IMR-90 (cell line): ENCODE measurements around the gene PRKACA. TPM values are rescaled to one million over a fixed set of nuclear protein-coding genes. Genes with fewer than 3 reads are reported as not detected.

Source experiments
- ATAC-seq: fragments of 200-7000 bp; cut with Tn5 transposase; 2 replicates; pipeline ENCODE4 v1.9.1; 2020; ENCODE audit warnings: low read depth, mild to moderate bottlenecking, moderate library complexity
- BruUV-seq: library from RNA; stranded (reverse); fragments of 400-500 nt; replicated peaks from 2 replicates; lab custom pipeline; 2021; lab: Mats Ljungman, UMichigan
- CTCF ChIA-PET: fragments of 300-600 bp; formaldehyde crosslinking; extraction: SDS; loops from one replicate; lab custom pipeline; 2021; ENCODE audit warnings: antibody characterized with exemption; lab: Yijun Ruan, JAX
- POLR2A ChIA-PET: fragments of 300-600 bp; sonication (Branson Sonifier 250); formaldehyde crosslinking; loops from one replicate; lab custom pipeline; 2022; ENCODE audit warnings: antibody characterized with exemption; ENCODE audit not compliant: unreplicated experiment; lab: Charles Lee
- DNase-seq: peaks from one replicate; pipeline ENCODE4 v3.0.0; 2013
- H2AFZ ChIP-seq: replicated peaks from 2 replicates; pipeline ENCODE3; 2013; ENCODE audit warnings: low read length, mild to moderate bottlenecking; ENCODE audit not compliant: poor library complexity
- H2AK5ac ChIP-seq: 2 replicates; pipeline ENCODE4 v1.6.1; 2013; ENCODE audit warnings: low read depth, low read length, inconsistent platforms
- H2AK9ac ChIP-seq: replicated peaks from 2 replicates; pipeline ENCODE3; 2013; ENCODE audit warnings: mild to moderate bottlenecking, low read depth, low read length, moderate library complexity; ENCODE audit not compliant: poor library complexity
- H2BK120ac ChIP-seq: 2 replicates; pipeline ENCODE4 v1.6.1; 2013; ENCODE audit warnings: low read depth, low read length, inconsistent platforms
- H2BK15ac ChIP-seq: 3 replicates; pipeline ENCODE4 v1.6.1; 2013; ENCODE audit warnings: low read depth, low read length, inconsistent platforms
- H2BK20ac ChIP-seq: 2 replicates; pipeline ENCODE4 v1.6.1; 2013; ENCODE audit warnings: low read depth, mild to moderate bottlenecking, inconsistent platforms, low read length, moderate library complexity
- H2BK5ac ChIP-seq: 2 replicates; pipeline ENCODE4 v1.6.1; 2013; ENCODE audit warnings: mild to moderate bottlenecking, low read depth, low read length, inconsistent platforms; ENCODE audit not compliant: poor library complexity, severe bottlenecking
- H3K14ac ChIP-seq: replicated peaks from 2 replicates; pipeline ENCODE4 v1.6.1; 2013; ENCODE audit warnings: low read depth, low read length, inconsistent platforms
- H3K18ac ChIP-seq: 2 replicates; pipeline ENCODE4 v1.6.1; 2013; ENCODE audit warnings: low read depth, low read length, control low read depth
- H3K23ac ChIP-seq: 2 replicates; pipeline ENCODE4 v1.6.1; 2013; ENCODE audit warnings: low read depth, low read length, inconsistent platforms
- H3K27ac ChIP-seq: 2 replicates; pipeline ENCODE4 v1.5.1; 2013; ENCODE audit warnings: mild to moderate bottlenecking, control low read depth, low read length; ENCODE audit not compliant: insufficient read depth
- H3K27me3 ChIP-seq: 2 replicates; pipeline ENCODE4 v1.6.1; 2013; ENCODE audit warnings: low read length; ENCODE audit not compliant: control insufficient read depth, insufficient read depth
- H3K36me3 ChIP-seq: 2 replicates; pipeline ENCODE4 v1.6.1; 2013; ENCODE audit warnings: low read length, mixed read lengths; ENCODE audit not compliant: control insufficient read depth, insufficient read depth
- H3K4ac ChIP-seq: 2 replicates; pipeline ENCODE4 v1.6.1; 2013; ENCODE audit warnings: low read depth, low read length, inconsistent platforms
- H3K4me1 ChIP-seq: 2 replicates; pipeline ENCODE4 v1.6.1; 2013; ENCODE audit warnings: low read length, mixed read lengths; ENCODE audit not compliant: control insufficient read depth, insufficient read depth
- H3K4me2 ChIP-seq: 2 replicates; pipeline ENCODE4 v1.6.1; 2013; ENCODE audit warnings: low read depth, mild to moderate bottlenecking, control low read depth, low read length, moderate library complexity
- H3K4me3 ChIP-seq: 2 replicates; pipeline ENCODE4 v1.5.1; 2013; ENCODE audit warnings: low read depth, mild to moderate bottlenecking, control low read depth, low read length, moderate library complexity; ENCODE audit not compliant: insufficient read depth
- H3K56ac ChIP-seq: 2 replicates; pipeline ENCODE4 v1.6.1; 2013; ENCODE audit warnings: low read length, inconsistent platforms; ENCODE audit not compliant: insufficient read depth; ENCODE audit errors: extremely low read depth
- H3K79me1 ChIP-seq, 2 experiments: 2 replicates each; pipeline ENCODE4 v1.6.1; 2013; ENCODE audit warnings: low read length in 2 of 2, inconsistent platforms in 1 of 2, low read depth in 1 of 2
- H3K9ac ChIP-seq: 2 replicates; pipeline ENCODE4 v1.6.1; 2013; ENCODE audit warnings: low read depth, low read length, control low read depth
- H3K9me1 ChIP-seq: 2 replicates; pipeline ENCODE4 v1.6.1; 2013; ENCODE audit warnings: low read length, inconsistent platforms; ENCODE audit not compliant: insufficient read depth
- H3K9me3 ChIP-seq: 2 replicates; pipeline ENCODE4 v1.6.1; 2013; ENCODE audit warnings: low read length; ENCODE audit not compliant: control insufficient read depth, insufficient read depth
- H4K20me1 ChIP-seq: 2 replicates; pipeline ENCODE4 v1.6.1; 2013; ENCODE audit warnings: low read length, inconsistent platforms; ENCODE audit not compliant: insufficient read depth
- H4K5ac ChIP-seq: 2 replicates; pipeline ENCODE4 v1.6.1; 2013; ENCODE audit warnings: mild to moderate bottlenecking, low read depth, low read length, control low read depth
- H4K8ac ChIP-seq, 2 experiments: 2 replicates each; pipeline ENCODE4 v1.6.1; 2013; ENCODE audit warnings: low read depth in 2 of 2, low read length in 2 of 2, control low read depth in 1 of 2, inconsistent platforms in 1 of 2
- H4K91ac ChIP-seq: 2 replicates; pipeline ENCODE4 v1.6.1; 2013; ENCODE audit warnings: low read depth, low read length, inconsistent platforms; ENCODE audit not compliant: insufficient read depth
- BHLHE40 ChIP-seq: fragments of 150-350 bp; IDR thresholded peaks from 2 replicates; pipeline ENCODE4 v1.6.1; 2016; ENCODE audit warnings: mild to moderate bottlenecking, low read depth, low read length
- CTCF ChIP-seq: conservative IDR thresholded peaks from 2 replicates; pipeline ENCODE4 v1.5.1; 2012; ENCODE audit warnings: mild to moderate bottlenecking, low read depth, low read length, improper control_type of control experiment
- ELK1 ChIP-seq: fragments of 150-350 bp; IDR thresholded peaks from 2 replicates; pipeline ENCODE4 v1.6.1; 2016; ENCODE audit warnings: low read depth, mild to moderate bottlenecking, low read length, moderate library complexity, borderline replicate concordance
- MAFK ChIP-seq: IDR thresholded peaks from 2 replicates; pipeline ENCODE4 v1.6.1; 2012; ENCODE audit warnings: low read depth, low read length, improper control_type of control experiment
- NFE2L2 ChIP-seq: fragments of 150-350 bp; IDR thresholded peaks from 2 replicates; pipeline ENCODE4 v1.6.1; 2016; ENCODE audit warnings: low read depth, mild to moderate bottlenecking, low read length
- RFX5 ChIP-seq: IDR thresholded peaks from 2 replicates; pipeline ENCODE4 v1.8.0; 2012; ENCODE audit warnings: low read depth, mild to moderate bottlenecking, low read length, moderate library complexity
- WGBS, 2 experiments: methylation state at CpG; one replicate each; pipeline versions ENCODE4 v1.1.5 to v1.1.7; 2013; ENCODE audit warnings: missing lambda C conversion rate in 2 of 2; ENCODE audit not compliant: insufficient read length in 1 of 2; ENCODE audit errors: extremely low coverage in 2 of 2; 5-methylcytosine and 5-hydroxymethylcytosine counted together
- dilution Hi-C: fragments of 300-500 bp; cut with HindIII; formaldehyde crosslinking; loops from one replicate; pipeline ENCODE4 v1.14.3; 2018; ENCODE audit warnings: low sequenced_read_pairs; ENCODE audit not compliant: unreplicated experiment
- in situ Hi-C: fragments of 300-500 bp; cut with MboI; formaldehyde crosslinking; loops from 3 replicates; pipeline ENCODE4 v1.14.3; 2019; ENCODE audit warnings: low sequenced_read_pairs, inconsistent platforms, mixed read lengths
- intact Hi-C: fragments of 100-400 bp; cut with micrococcal nuclease; formaldehyde crosslinking; loops from 2 replicates; pipeline ENCODE4 v1.10.0; 2022
- polyA plus RNA-seq, 3 experiments: library from polyadenylated mRNA; depleted of rRNA; stranded (reverse); fragments of >200 nt; gene quantifications; 2 replicates each; pipeline ENCODE4 v1.2.3, GENCODE V29; 2012; ENCODE audit warnings: low replicate concordance in 1 of 3
- total RNA-seq: library from RNA; depleted of rRNA; stranded (reverse); fragments of >200 nt; gene quantifications from 2 replicates; pipeline ENCODE4 v1.2.3, GENCODE V29; 2012

Gene PRKACA
- total and polyA plus RNA-seq, 2 of the 4 experiments (the other 2 are of a cell fraction), result 18.1 to 94.5 TPM

GRCh38 chr19:14113762-14114414 is 3.7 kb downstream of the PRKACA start:
- no peak overlapping the region for H3K4me2 ChIP-seq
- peak overlapping the region in 1 of 2 experiments; percentile 83; a peak in 2 of 4 replicates for H4K8ac ChIP-seq
- peaks cover 8% of the 10 kb centered on the region for H4K20me1 ChIP-seq
- H2BK120ac ChIP-seq, result no peak overlapping the region
- H3K9me1 ChIP-seq, result peaks cover 17% of the 10 kb centered on the region; the same call in 1 of the 2 replicates
- no TSS peak for BruUV-seq
- ChIA-PET POLR2A (no interaction called here), CTCF (no interaction called here)
- H3K56ac ChIP-seq, result no peak overlapping the region
- H3K79me1 ChIP-seq, result peaks cover 10 to 71% of the 10 kb centered on the region in 2 experiments
- 0 out of 2 replicates have a peak overlapping the region, but pooled peaks have one; percentile 56 for H2AK5ac ChIP-seq
- H3K9me3 ChIP-seq, result no peaks in the 10 kb centered on the region
- no peak overlapping the region for H2AFZ ChIP-seq
- no peak overlapping the region for H4K91ac ChIP-seq
- no peaks in the 10 kb centered on the region for H3K27me3 ChIP-seq
- dilution Hi-C loops, result no loop called here
- H3K27ac ChIP-seq, result no peak overlapping the region
- intact Hi-C loops, result no loop called here
- H2AK9ac ChIP-seq, result peak overlapping the region; percentile 21
- H2BK15ac ChIP-seq, result no peak overlapping the region
- no peak overlapping the region for H3K9ac ChIP-seq
- H4K5ac ChIP-seq, result no peak overlapping the region
- no peak overlapping the region for H2BK20ac ChIP-seq
- in situ Hi-C loops, result no loop called here
- H3K4ac ChIP-seq, result no peak overlapping the region
- TF ChIP-seq ELK1, result no peak
- TF ChIP-seq NFE2L2, result no peak
- no peak for TF ChIP-seq MAFK
- TF ChIP-seq BHLHE40, result no peak
- no peak for TF ChIP-seq RFX5
- TF ChIP-seq CTCF, result peak; percentile 36
- 82% methylated on average over 7 of the region's 18 CpGs; no CpG with 5 or more reads in 1 of the 2 experiments for whole genome bisulfite sequencing, 2 experiments
- H3K36me3 ChIP-seq, result no peaks in the 10 kb centered on the region
- no peak overlapping the region for H2BK5ac ChIP-seq
- peaks cover 20% of the 10 kb centered on the region for H3K4me1 ChIP-seq
- no peak overlapping the region for H3K14ac ChIP-seq
- H3K18ac ChIP-seq, result no peak overlapping the region
- ATAC-seq (no peak), DNase-seq (no peak)
- H3K23ac ChIP-seq, result no peak overlapping the region
- no peak overlapping the region for H3K4me3 ChIP-seq
